ENCODE measurements around the gene FBLN5.

FBLN5 gene

GRCh38 chr14:91831337-91831736 is 116.2 kb downstream of the FBLN5 start:
- H3K36me3 ChIP-seq (replicated peaks; ENCODE audit: low read depth, low read length) = peaks cover 5% of the 10 kb centered on the region
- H3K79me2 ChIP-seq (ENCODE audit: low read length) = no peaks in the 10 kb centered on the region
- peak overlapping the region; percentile 57; the same call in 1 of the 2 replicates for H3K4me2 ChIP-seq (ENCODE audit: low read length)
- H3K4me3 ChIP-seq (ENCODE audit: low read length) = no peak overlapping the region
- H3K27me3 ChIP-seq (ENCODE audit: low read depth, low read length) = no peaks in the 10 kb centered on the region
- H3K9ac ChIP-seq (ENCODE audit: low read length) = no peak overlapping the region
- no peak for TF ChIP-seq EZH2phosphoT487 (IDR thresholded peaks at IDR 0.05; ENCODE audit: low read depth)
- no peak for TF ChIP-seq CTCF (IDR thresholded peaks at IDR 0.05; ENCODE audit: low read depth, low read length)
- peaks cover 10% of the 10 kb centered on the region; the same call in 1 of the 2 replicates for H3K9me3 ChIP-seq (ENCODE audit: insufficient read depth, low read length)
- no peak overlapping the region for H3K27ac ChIP-seq (ENCODE audit: low read length)
- H4K20me1 ChIP-seq (ENCODE audit: insufficient read depth, low read length) = no peaks in the 10 kb centered on the region
- H3K4me1 ChIP-seq (ENCODE audit: low read length) = peaks cover 57% of the 10 kb centered on the region
- no peak overlapping the region for H2AFZ ChIP-seq (ENCODE audit: low read depth, low read length)

DNA sequence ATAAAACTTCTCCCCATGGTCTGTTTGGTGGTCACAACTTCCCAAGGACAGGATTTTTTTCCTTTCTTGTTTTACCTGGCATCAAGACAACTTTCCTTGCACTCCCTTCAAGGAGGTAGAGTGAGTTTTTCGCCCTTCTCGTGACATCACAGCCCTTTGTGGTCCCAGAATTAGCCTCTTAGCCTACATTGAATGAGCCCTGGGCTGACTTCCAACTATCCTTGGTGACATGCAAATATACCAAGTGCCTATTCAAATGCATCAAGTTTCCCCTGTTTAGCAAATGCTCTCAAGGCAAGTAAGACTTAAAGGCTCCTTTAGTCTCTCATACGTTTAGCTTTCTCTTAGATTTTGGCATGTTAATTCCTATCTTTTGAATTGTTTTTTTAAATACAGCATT is 116.7 kb downstream of the FBLN5 start:
- no peak overlapping the region for H2AFZ ChIP-seq (ENCODE audit: low read depth, low read length)
- H3K27ac ChIP-seq (ENCODE audit: low read length) = no peak overlapping the region; the same call in 1 of the 2 replicates
- no peaks in the 10 kb centered on the region for H3K79me2 ChIP-seq (ENCODE audit: low read length)
- H3K9me3 ChIP-seq (ENCODE audit: insufficient read depth, low read length) = peaks cover 10% of the 10 kb centered on the region; the same call in 1 of the 2 replicates
- H3K4me2 ChIP-seq (ENCODE audit: low read length) = peak overlapping the region; percentile 57
- H3K27me3 ChIP-seq (ENCODE audit: low read depth, low read length) = no peaks in the 10 kb centered on the region
- H4K20me1 ChIP-seq (ENCODE audit: insufficient read depth, low read length) = no peaks in the 10 kb centered on the region
- H3K4me1 ChIP-seq (ENCODE audit: low read length) = peaks cover 57% of the 10 kb centered on the region
- no peak overlapping the region for H3K9ac ChIP-seq (ENCODE audit: low read length)
- TF ChIP-seq EZH2phosphoT487 (IDR thresholded peaks at IDR 0.05; ENCODE audit: low read depth) (no peak), CTCF (IDR thresholded peaks at IDR 0.05; ENCODE audit: low read depth, low read length) (no peak)
- H3K4me3 ChIP-seq (ENCODE audit: low read length) = no peak overlapping the region; the same call in 1 of the 2 replicates
- peaks cover 5% of the 10 kb centered on the region for H3K36me3 ChIP-seq (replicated peaks; ENCODE audit: low read depth, low read length)

DNA sequence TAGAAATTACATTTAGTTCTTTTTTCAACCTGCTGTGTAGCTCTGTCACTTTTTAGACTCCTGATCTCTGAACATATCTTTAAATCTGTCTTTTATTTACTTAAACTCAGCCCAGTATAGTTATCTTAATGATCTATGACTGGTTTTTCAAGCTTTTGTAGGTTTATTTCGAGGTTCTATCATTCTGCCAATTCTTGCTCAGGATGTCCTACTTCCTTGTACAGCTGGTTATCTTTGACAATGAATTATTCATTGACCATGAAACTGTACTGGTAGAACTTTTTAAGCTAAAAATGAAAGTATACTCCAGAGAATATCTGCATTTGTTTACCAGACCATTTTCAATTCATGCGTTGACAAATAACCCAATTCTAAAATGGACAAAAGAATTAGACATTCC is 118.0 kb downstream of the FBLN5 start:
- Histone ChIP-seq H3K4me1 (ENCODE audit: low read length) (peaks cover 46% of the 10 kb centered on the region), H3K4me3 (ENCODE audit: low read length) (no peak overlapping the region), H3K9ac (ENCODE audit: low read length) (no peak overlapping the region), H3K9me3 (ENCODE audit: insufficient read depth, low read length) (peaks cover 10% of the 10 kb centered on the region; the same call in 1 of the 2 replicates), H3K4me2 (ENCODE audit: low read length) (peak overlapping the region; percentile 57; the same call in 1 of the 2 replicates), H3K36me3 (replicated peaks; ENCODE audit: low read depth, low read length) (peaks cover 5% of the 10 kb centered on the region), H3K79me2 (ENCODE audit: low read length) (no peaks in the 10 kb centered on the region), H3K27ac (ENCODE audit: low read length) (no peak overlapping the region), H3K27me3 (ENCODE audit: low read depth, low read length) (no peaks in the 10 kb centered on the region), H4K20me1 (ENCODE audit: insufficient read depth, low read length) (no peaks in the 10 kb centered on the region), H2AFZ (ENCODE audit: low read depth, low read length) (no peak overlapping the region)
- TF ChIP-seq EZH2phosphoT487 (IDR thresholded peaks at IDR 0.05; ENCODE audit: low read depth) = no peak
- TF ChIP-seq CTCF (IDR thresholded peaks at IDR 0.05; ENCODE audit: low read depth, low read length) = no peak

DNA sequence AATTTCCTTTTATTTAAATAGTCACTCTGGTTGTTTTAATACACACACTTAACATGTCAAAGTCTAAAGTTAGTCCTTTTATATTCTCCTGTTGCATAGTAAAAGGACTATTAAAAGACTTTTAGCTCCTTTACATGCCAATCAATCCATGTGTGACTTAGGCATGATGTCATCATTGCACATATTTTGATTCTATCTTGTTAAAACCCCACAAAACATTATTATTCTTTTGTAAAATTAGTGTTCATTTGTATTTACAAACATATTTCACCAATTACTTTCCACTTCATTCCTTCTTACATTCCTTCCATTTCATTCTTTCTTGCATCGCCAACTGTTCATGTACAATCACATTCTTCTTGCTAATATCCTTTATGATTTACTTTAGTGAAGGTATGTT is 119.7 kb downstream of the FBLN5 start:
- Histone ChIP-seq H2AFZ (ENCODE audit: low read depth, low read length) (no peak overlapping the region), H4K20me1 (ENCODE audit: insufficient read depth, low read length) (no peaks in the 10 kb centered on the region), H3K27me3 (ENCODE audit: low read depth, low read length) (no peaks in the 10 kb centered on the region), H3K4me3 (ENCODE audit: low read length) (no peak overlapping the region), H3K36me3 (replicated peaks; ENCODE audit: low read depth, low read length) (peaks cover 5% of the 10 kb centered on the region), H3K79me2 (ENCODE audit: low read length) (no peaks in the 10 kb centered on the region), H3K9ac (ENCODE audit: low read length) (no peak overlapping the region), H3K4me2 (ENCODE audit: low read length) (no peak overlapping the region), H3K9me3 (ENCODE audit: insufficient read depth, low read length) (peaks cover 10% of the 10 kb centered on the region; the same call in 1 of the 2 replicates), H3K4me1 (ENCODE audit: low read length) (peaks cover 35% of the 10 kb centered on the region), H3K27ac (ENCODE audit: low read length) (no peak overlapping the region)
- TF ChIP-seq CTCF (IDR thresholded peaks at IDR 0.05; ENCODE audit: low read depth, low read length) = no peak
- TF ChIP-seq EZH2phosphoT487 (IDR thresholded peaks at IDR 0.05; ENCODE audit: low read depth) = no peak
